Common myeloid progenitor, CD34-positive (primary cell): ENCODE data around the gene TBCD.
"Not testable (repeated sequence)": the region's sequence is repeated elsewhere in the genome, so short reads cannot be mapped to it uniquely, and the experiment has no call there.

Source experiments
- CTCF ChIA-PET: fragments of 350-600 bp; sonication (Branson Sonifier 250); formaldehyde crosslinking; loops from one replicate; lab custom pipeline; 2021; ENCODE audit warnings: antibody characterized with exemption; lab: Charles Lee
- POLR2A ChIA-PET: fragments of 350-600 bp; sonication (Branson Sonifier 250); formaldehyde crosslinking; loops from one replicate; lab custom pipeline; 2021; ENCODE audit warnings: antibody characterized with exemption; lab: Charles Lee
- DNase-seq, 3 donors: peaks; one replicate each; pipeline versions ENCODE4 v3.0.0 to v3.0.0-alpha.2; 2013
- H3K27ac ChIP-seq, 2 experiments: 1 replicate in 1 of 2; 2 replicates in 1 of 2; pipeline ENCODE4 v1.7.0; 2013; ENCODE audit warnings: inconsistent platforms in 2 of 2, low read length in 2 of 2, mild to moderate bottlenecking in 2 of 2, low read depth in 1 of 2, moderate library complexity in 1 of 2; ENCODE audit not compliant: severe bottlenecking in 2 of 2, insufficient read depth in 1 of 2, poor library complexity in 1 of 2
- H3K27me3 ChIP-seq, 5 experiments: replicated peaks in 2 of 5; 1 replicate in 3 of 5; 2 replicates in 2 of 5; pipeline versions ENCODE4 v1.6.1 to v1.7.0; 2013; ENCODE audit warnings: low read length in 4 of 5, mild to moderate bottlenecking in 2 of 5, moderate library complexity in 2 of 5, inconsistent platforms in 1 of 5; ENCODE audit not compliant: insufficient read depth in 5 of 5, control insufficient read depth in 4 of 5
- H3K36me3 ChIP-seq, 4 experiments: 1 replicate in 2 of 4; 2 replicates in 2 of 4; pipeline versions ENCODE4 v1.6.1 to v1.7.0; 2013; ENCODE audit warnings: low read length in 3 of 4, control low read depth in 1 of 4, mild to moderate bottlenecking in 1 of 4; ENCODE audit not compliant: control insufficient read depth in 4 of 4, insufficient read depth in 4 of 4
- H3K4me1 ChIP-seq, 4 experiments: 1 replicate in 3 of 4; 2 replicates in 1 of 4; pipeline versions ENCODE4 v1.6.1 to v1.7.1; 2013; ENCODE audit warnings: low read length in 3 of 4, mild to moderate bottlenecking in 3 of 4, control low read depth in 1 of 4, inconsistent platforms in 1 of 4, moderate library complexity in 1 of 4; ENCODE audit not compliant: control insufficient read depth in 4 of 4, insufficient read depth in 4 of 4; ENCODE audit errors: control extremely low read depth in 1 of 4
- H3K4me3 ChIP-seq, 7 experiments: 1 replicate in 4 of 7; 2 replicates in 3 of 7; pipeline versions ENCODE4 v1.5.1 to v1.7.0; 2013; ENCODE audit warnings: mild to moderate bottlenecking in 7 of 7, low read length in 6 of 7, moderate library complexity in 6 of 7, inconsistent platforms in 2 of 7, low read depth in 2 of 7, control low read depth in 1 of 7; ENCODE audit not compliant: insufficient read depth in 4 of 7, control insufficient read depth in 1 of 7; ENCODE audit errors: extremely low read depth in 1 of 7
- H3K9me3 ChIP-seq, 5 experiments: 1 replicate in 4 of 5; 2 replicates in 1 of 5; pipeline versions ENCODE4 v1.6.1 to v1.7.1; 2013; ENCODE audit warnings: low read length in 4 of 5, mild to moderate bottlenecking in 2 of 5, inconsistent platforms in 1 of 5, low read depth in 1 of 5, moderate library complexity in 1 of 5; ENCODE audit not compliant: control insufficient read depth in 4 of 5, insufficient read depth in 2 of 5; ENCODE audit errors: control extremely low read depth in 1 of 5
- WGBS: methylation state at CpG from one replicate; pipeline ENCODE4 v1.1.5; 2013; ENCODE audit not compliant: insufficient coverage; 5-methylcytosine and 5-hydroxymethylcytosine counted together

TBCD gene

GRCh38 chr17:82968033-82968841, 216.4 kb downstream of the TBCD start:
- DNase-seq, POLR2A ChIA-PET, H3K4me3 ChIP-seq, H3K9me3 ChIP-seq, H3K27me3 ChIP-seq, H3K27ac ChIP-seq: not testable (repeated sequence)
- CTCF ChIA-PET: interaction anchor here (1.0 kb wide), 1 partner anchor 232 kb away, joined by 3 read pairs; no protein-coding TSS in a partner anchor
- 94% methylated on average over 31 of the region's 33 CpGs for WGBS
- Histone ChIP-seq H3K36me3 (peaks cover 0 to 23% (median 10%) of the 10 kb centered on the region in 4 experiments), H3K4me1 (peaks cover 5 to 31% (median 19%) of the 10 kb centered on the region in 4 experiments)

DNA sequence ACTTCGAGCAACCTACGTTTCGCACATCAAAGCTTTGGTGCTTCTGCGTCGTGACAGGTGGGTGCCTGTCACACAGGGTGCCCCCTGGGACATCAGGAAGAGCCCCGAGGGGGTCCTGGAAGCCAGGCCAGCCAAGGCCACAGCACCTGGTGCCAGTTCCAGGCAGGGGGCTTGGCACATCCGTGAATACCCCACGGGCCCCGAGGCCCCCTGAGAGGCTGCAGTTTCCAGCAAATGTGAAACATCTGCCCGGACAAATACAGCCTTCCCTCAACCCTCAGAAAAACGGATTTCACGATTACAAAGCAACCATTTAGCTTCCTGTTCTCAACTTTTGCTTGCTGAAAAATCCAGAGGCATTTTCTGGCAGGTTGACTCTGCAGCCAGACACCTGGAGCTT, 218.2 kb downstream of the TBCD start:
- Histone ChIP-seq H3K4me1 (peaks cover 0 to 20% (median 11%) of the 10 kb centered on the region in 4 experiments), H3K36me3 (peaks cover 0 to 20% (median 9%) of the 10 kb centered on the region in 4 experiments), H3K27me3 (no peaks in the 10 kb centered on the region), H3K27ac (no peak overlapping the region), H3K9me3 (no peaks in the 10 kb centered on the region), H3K4me3 (peak overlapping the region in 1 of 7 experiments; percentile 45)
- 47% methylated on average over 12 of the region's 12 CpGs for WGBS
- POLR2A ChIA-PET: interaction anchor here (0.9 kb wide), 1 partner anchor 154 kb away, joined by 3 read pairs; no protein-coding TSS in a partner anchor
- CTCF ChIA-PET: interaction anchor here (1.3 kb wide), 1 partner anchor 16 kb away, joined by 3 read pairs; no protein-coding TSS in a partner anchor
- peak in 2 of 3 donors; percentile 59 to 61 for DNase-seq

DNA sequence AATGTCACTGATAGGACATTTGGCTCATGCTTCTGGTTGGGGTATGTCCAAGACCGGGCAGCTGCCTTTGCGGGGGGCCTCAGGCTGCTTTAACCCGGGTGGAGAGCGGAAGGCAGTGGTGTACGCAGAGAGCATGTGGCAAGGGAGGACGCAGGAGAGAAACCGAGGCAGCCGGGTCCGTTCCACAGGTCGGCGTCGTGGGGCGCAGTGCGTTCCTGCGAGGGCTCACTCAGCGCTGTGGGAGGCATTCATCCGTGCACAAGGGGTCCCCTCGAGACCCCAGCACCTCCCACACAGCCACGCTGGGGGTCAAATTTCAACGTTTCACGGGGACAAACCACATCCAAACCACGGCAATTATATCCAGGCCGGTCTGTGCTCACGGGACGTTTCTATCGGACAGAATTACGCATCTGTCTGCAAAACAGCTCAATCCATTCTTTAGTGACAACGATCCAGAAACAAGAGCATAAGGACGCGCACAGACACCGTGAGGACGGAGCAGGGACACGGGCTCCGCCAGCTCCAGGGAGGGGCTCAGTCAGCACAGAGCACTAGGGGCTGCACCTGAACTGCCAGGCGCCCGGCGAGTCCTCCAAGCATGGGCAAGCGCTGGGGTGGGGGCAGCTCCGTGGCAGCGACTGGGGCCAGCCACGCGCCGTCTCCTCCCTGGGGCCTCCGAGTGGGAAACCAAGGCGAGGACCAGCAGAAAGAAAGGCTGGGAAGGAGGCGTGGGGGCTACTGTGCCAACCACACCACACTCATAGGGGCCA, 219.1 kb downstream of the TBCD start:
- no peaks in the 10 kb centered on the region for H3K27me3 ChIP-seq
- H3K4me1 ChIP-seq: peaks cover 0 to 20% (median 11%) of the 10 kb centered on the region in 4 experiments
- DNase-seq: no peak
- ChIA-PET CTCF (interaction anchor here (1.3 kb wide), 1 partner anchor 15 kb away, joined by 3 read pairs; no protein-coding TSS in a partner anchor), POLR2A (interaction anchor here (0.9 kb wide), 1 partner anchor 153 kb away, joined by 3 read pairs; no protein-coding TSS in a partner anchor)
- no peak overlapping the region for H3K27ac ChIP-seq
- whole genome bisulfite sequencing: 92% methylated on average over 45 of the region's 46 CpGs
- no peak overlapping the region for H3K4me3 ChIP-seq
- H3K9me3 ChIP-seq: no peaks in the 10 kb centered on the region
- H3K36me3 ChIP-seq: peaks cover 0 to 12% (median 7%) of the 10 kb centered on the region in 4 experiments

GRCh38 chr17:82972836-82973372, 221.0 kb downstream of the TBCD start:
- H3K27me3 ChIP-seq: no peaks in the 10 kb centered on the region
- no peak overlapping the region for H3K4me3 ChIP-seq
- ChIA-PET CTCF (interaction anchor here (0.9 to 1.7 kb wide), 3 partner anchors 9 to 28 kb away, joined by 3 to 7 read pairs (median 3); no protein-coding TSS in a partner anchor), POLR2A (no interaction called here)
- 94% methylated on average over 17 of the region's 17 CpGs for WGBS
- no peak for DNase-seq
- no peaks in the 10 kb centered on the region for H3K9me3 ChIP-seq
- peaks cover 0 to 22% (median 13%) of the 10 kb centered on the region in 4 experiments for H3K4me1 ChIP-seq
- no peak overlapping the region for H3K27ac ChIP-seq
- peaks cover 0 to 6% (median 3%) of the 10 kb centered on the region in 4 experiments for H3K36me3 ChIP-seq

DNA sequence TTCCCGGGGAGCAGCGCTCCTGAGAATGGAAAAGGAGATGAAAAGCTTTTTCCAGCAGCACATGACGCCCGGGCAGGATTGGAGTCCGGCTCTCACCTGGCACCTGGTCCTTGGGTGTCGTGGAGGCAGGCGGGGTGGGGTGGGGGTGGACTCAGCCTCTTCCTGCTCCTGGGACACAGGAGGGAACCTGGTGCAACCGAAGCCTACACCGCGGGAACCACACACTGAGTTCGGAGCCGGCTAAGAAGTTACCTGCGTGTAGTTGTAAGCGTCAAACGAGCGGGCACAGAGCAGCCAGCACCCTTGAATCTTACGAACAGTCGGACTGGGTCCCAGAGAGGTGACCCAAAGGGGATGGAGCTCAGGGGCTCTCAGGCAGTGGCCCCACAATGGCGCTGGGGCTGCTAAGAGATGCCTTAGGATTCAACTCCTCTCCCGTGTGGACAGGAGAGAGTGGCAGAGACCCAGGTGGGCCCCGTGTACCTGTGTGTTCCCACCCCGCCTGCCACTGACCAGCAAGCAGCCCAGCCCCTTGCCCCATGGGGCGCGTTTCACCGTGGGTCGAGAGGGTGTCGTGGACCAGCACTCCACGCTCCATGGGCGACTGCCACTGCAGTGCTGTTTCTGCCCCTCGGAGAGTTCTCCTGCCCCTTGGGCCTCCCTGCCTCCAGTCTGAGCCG, 221.7 kb downstream of the TBCD start:
- no peaks in the 10 kb centered on the region for H3K9me3 ChIP-seq
- H3K36me3 ChIP-seq: peaks cover 0 to 4% (median 2%) of the 10 kb centered on the region in 4 experiments
- 95% methylated on average over 30 of the region's 31 CpGs for WGBS
- H3K4me1 ChIP-seq: peaks cover 5 to 29% (median 20%) of the 10 kb centered on the region in 4 experiments
- no peak for DNase-seq
- H3K27me3 ChIP-seq: no peaks in the 10 kb centered on the region
- POLR2A ChIA-PET: no interaction called here
- no peak overlapping the region for H3K27ac ChIP-seq
- CTCF ChIA-PET: interaction anchor here (0.9 to 1.7 kb wide), 3 partner anchors 10 to 29 kb away, joined by 3 to 7 read pairs (median 3); no protein-coding TSS in a partner anchor
- no peak overlapping the region for H3K4me3 ChIP-seq

DNA sequence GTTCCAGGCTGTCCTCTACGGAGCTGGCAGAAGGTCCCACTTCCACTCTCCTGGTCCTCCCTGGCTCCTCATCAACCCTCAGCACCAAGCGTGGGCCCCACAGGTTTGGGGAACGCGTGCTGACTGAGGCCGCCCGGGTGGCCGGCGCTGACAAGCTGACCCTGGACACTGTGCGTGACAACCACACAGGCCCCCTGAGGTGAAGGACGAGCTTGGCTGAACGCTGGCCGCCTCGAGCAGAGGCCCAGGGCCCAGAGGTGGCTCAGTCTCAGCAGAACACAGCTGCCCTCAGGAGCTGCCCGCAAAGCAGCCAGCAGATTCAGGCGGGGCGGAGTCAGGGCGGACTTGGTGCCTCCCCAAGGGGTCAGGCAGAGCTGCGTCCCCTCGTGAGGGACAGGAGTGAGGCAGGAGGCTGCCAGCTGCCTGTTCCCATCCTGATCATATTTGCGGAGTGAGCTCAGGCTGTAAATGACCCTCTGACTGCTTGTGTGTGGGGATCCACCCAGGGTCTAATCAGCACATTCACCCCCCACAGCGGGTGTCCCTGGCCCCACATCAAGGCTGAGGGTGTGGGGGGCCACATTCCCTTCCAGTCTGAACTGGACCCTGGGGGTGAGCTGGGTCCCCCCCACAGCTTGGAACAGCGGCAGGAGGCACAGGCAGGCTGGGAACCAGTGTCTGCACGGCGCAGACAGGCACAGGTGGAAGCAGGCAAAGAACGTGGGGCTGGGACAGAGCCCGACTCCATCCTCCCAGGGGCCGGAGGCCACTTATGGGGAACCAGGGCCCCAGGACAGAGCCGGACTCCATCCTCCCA, 222.5 kb downstream of the TBCD start:
- no peak for DNase-seq
- no peaks in the 10 kb centered on the region for H3K27me3 ChIP-seq
- peaks cover 12 to 36% (median 25%) of the 10 kb centered on the region in 4 experiments for H3K4me1 ChIP-seq
- H3K4me3 ChIP-seq: no peak overlapping the region
- POLR2A ChIA-PET: no interaction called here
- CTCF ChIA-PET: interaction anchor here (1.5 to 1.7 kb wide), 2 partner anchors 10 to 29 kb away, joined by 3 to 7 read pairs; no protein-coding TSS in a partner anchor
- H3K27ac ChIP-seq: no peak overlapping the region
- peaks cover 0 to 4% (median 2%) of the 10 kb centered on the region in 4 experiments for H3K36me3 ChIP-seq
- no peaks in the 10 kb centered on the region for H3K9me3 ChIP-seq
- WGBS: 97% methylated on average over 27 of the region's 28 CpGs
